SU-DHL-6 (cell line): ENCODE results near the gene VPS50.

Source experiments
- EZH2phosphoT487 ChIP-seq: fragments of 200-600 bp; sonication (generic), shearing (Covaris generic); conservative IDR thresholded peaks from 2 replicates; pipeline ENCODE4 v1.6.1; 2018; ENCODE audit warnings: mild to moderate bottlenecking, antibody characterized with exemption, low read length, moderate library complexity, mixed read lengths
- TF ChIP-seq, protein P1 (sequence below): fragments of 200-600 bp; sonication (generic); IDR thresholded peaks from one replicate; pipeline ENCODE4 v1.5.1; 2017; ENCODE audit warnings: antibody characterized with exemption, mild to moderate bottlenecking, low read length, moderate library complexity; ENCODE audit not compliant: insufficient read depth, poor library complexity, severe bottlenecking

DNA sequence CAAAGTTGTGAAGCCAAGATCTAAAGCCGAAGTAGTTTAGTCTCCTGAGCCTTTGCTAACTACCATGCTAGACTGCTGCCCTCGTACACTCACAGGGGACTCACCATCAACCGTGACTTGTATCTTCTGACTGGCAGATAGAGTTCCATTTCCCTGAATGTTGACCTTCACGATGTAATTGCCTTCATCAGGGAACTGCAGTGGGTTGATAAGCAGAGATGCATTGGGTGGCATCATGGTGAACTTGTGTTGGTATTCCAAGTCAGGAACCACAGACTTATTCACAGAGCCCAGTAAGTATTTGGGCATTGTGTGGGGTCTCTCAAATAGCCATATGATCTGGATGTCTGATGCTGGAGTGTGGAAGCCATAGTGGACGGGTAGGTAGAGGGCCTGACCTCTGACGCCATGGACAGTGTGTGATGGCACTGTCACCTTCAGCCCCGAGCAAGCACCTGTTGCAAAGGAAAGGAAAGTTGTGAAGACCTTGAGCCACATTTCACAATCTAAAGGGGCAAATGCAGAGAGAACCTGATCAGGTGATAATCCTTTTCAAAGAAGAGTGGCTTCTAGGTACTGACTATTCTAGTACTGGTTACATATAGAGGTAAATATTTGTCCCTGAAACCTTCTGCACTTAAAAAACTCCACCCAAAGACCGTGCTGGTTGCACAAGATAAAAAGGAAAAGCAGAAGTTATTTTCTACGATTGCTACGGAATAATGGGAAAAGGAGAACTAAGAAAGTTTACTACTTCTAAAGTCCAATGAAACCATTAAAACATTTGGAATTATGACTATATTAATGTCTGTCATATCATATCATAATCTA is 13.0 kb upstream of the VPS50 start:
- TF ChIP-seq, protein P1, sequence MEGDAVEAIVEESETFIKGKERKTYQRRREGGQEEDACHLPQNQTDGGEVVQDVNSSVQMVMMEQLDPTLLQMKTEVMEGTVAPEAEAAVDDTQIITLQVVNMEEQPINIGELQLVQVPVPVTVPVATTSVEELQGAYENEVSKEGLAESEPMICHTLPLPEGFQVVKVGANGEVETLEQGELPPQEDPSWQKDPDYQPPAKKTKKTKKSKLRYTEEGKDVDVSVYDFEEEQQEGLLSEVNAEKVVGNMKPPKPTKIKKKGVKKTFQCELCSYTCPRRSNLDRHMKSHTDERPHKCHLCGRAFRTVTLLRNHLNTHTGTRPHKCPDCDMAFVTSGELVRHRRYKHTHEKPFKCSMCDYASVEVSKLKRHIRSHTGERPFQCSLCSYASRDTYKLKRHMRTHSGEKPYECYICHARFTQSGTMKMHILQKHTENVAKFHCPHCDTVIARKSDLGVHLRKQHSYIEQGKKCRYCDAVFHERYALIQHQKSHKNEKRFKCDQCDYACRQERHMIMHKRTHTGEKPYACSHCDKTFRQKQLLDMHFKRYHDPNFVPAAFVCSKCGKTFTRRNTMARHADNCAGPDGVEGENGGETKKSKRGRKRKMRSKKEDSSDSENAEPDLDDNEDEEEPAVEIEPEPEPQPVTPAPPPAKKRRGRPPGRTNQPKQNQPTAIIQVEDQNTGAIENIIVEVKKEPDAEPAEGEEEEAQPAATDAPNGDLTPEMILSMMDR = no peak
- no peak for TF ChIP-seq EZH2phosphoT487
